Left lung (tissue), 10 donors: ENCODE results near the gene TSPEAR. TPM values are rescaled to one million over a fixed set of nuclear protein-coding genes. Genes with fewer than 3 reads are reported as not detected.

ENCODE experiments used
- ATAC-seq: fragments of 200-7000 bp; cut with Tn5 transposase; one replicate; pipeline ENCODE4 v1.9.1; 2020; ENCODE audit warnings: moderate library complexity
- DNase-seq, 4 donors: peaks; one replicate each; pipeline ENCODE4 v3.0.0-alpha.2; 2013 to 2020
- H3K27ac ChIP-seq, 2 donors: fragments of 200-600 bp; sonication (generic) in 1 of 2; one replicate each; pipeline versions ENCODE4 v1.5.0 to v1.8.0; 2020 to 2021
- H3K27me3 ChIP-seq, 2 donors: fragments of 200-600 bp; sonication (generic) in 1 of 2; one replicate each; pipeline versions ENCODE4 v1.5.0 to v1.8.0; 2020 to 2021
- H3K36me3 ChIP-seq, 2 donors: fragments of 200-600 bp; sonication (generic) in 1 of 2; one replicate each; pipeline versions ENCODE4 v1.5.0 to v1.8.0; 2020 to 2021
- H3K4me1 ChIP-seq, 2 donors: fragments of 200-600 bp; one replicate each; pipeline ENCODE4 v1.8.0; 2021
- H3K4me3 ChIP-seq, 2 donors: fragments of 200-600 bp; sonication (generic) in 1 of 2; one replicate each; pipeline versions ENCODE4 v1.5.0 to v1.8.0; 2020 to 2021; ENCODE audit warnings: mild to moderate bottlenecking in 1 of 2
- H3K9me3 ChIP-seq, 2 donors: fragments of 200-600 bp; sonication (generic) in 1 of 2; one replicate each; pipeline versions ENCODE4 v1.5.0 to v1.8.0; 2020 to 2021
- intact Hi-C, 2 donors: fragments of 100-400 bp; cut with DNase I; formaldehyde crosslinking; loops; one replicate each; pipeline versions ENCODE4 v1.11.2 to v1.14.2; 2022
- polyA plus RNA-seq, 6 donors: library from polyadenylated mRNA; unstranded; fragments of 120-200 nt; gene quantifications; one replicate each; pipeline ENCODE4 v1.2.1, GENCODE V29; 2013; ENCODE audit not compliant: insufficient read length in 6 of 6
- total RNA-seq, 2 donors: library from RNA; stranded (reverse); fragmentation: NEBNext Ultra II Directional; extraction: Animal tissue kit (Norgen Biotek cat#: 25700); gene quantifications; one replicate each; pipeline ENCODE4 v1.2.1, GENCODE V29; 2021
- TF ChIP-seq, protein P1 (sequence below), 2 donors: fragments of 200-600 bp; sonication (generic) in 1 of 2; IDR thresholded peaks; one replicate each; pipeline versions ENCODE4 v1.5.0 to v1.8.0; 2021; ENCODE audit warnings: antibody characterized with exemption in 2 of 2
- donor health status: DM: no; HTN: yes; CAD: no.
- donor health status: DM: no; HTN: no; CAD: no.

Gene TSPEAR
- total and polyA plus RNA-seq, 8 donors, result 0.10 to 4.7 (median 3.3) TPM

DNA sequence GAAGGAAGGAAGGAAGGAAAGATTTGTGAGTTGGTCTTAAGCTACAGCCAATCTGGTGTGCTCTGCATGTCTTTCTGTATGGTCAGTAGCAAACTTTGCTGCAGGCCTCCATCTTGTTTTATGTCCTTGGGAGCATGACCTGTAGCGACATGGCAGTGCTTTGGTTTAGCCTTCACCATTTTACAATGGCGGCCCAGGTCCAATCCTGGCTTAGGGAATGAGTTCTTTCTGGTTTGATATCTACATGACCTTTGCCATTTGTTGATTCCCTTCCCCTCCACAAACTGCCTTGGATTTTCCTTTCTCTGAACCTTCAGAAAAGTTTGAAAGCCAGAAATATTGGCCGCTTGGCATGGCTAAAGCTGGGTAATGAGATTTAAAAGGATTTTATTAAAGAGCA is 30.5 kb upstream of the TSPEAR start:
- Histone ChIP-seq H3K4me3 (no peak overlapping the region), H3K4me1 (no peaks in the 10 kb centered on the region), H3K27ac (no peak overlapping the region), H3K36me3 (no peaks in the 10 kb centered on the region), H3K9me3 (peaks cover 0 to 32% of the 10 kb centered on the region in 2 donors), H3K27me3 (no peaks in the 10 kb centered on the region)
- TF ChIP-seq, protein P1, sequence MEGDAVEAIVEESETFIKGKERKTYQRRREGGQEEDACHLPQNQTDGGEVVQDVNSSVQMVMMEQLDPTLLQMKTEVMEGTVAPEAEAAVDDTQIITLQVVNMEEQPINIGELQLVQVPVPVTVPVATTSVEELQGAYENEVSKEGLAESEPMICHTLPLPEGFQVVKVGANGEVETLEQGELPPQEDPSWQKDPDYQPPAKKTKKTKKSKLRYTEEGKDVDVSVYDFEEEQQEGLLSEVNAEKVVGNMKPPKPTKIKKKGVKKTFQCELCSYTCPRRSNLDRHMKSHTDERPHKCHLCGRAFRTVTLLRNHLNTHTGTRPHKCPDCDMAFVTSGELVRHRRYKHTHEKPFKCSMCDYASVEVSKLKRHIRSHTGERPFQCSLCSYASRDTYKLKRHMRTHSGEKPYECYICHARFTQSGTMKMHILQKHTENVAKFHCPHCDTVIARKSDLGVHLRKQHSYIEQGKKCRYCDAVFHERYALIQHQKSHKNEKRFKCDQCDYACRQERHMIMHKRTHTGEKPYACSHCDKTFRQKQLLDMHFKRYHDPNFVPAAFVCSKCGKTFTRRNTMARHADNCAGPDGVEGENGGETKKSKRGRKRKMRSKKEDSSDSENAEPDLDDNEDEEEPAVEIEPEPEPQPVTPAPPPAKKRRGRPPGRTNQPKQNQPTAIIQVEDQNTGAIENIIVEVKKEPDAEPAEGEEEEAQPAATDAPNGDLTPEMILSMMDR (IDR thresholded peaks at IDR 0.05), result no peak
- no peak for ATAC-seq
- intact Hi-C loops, result no loop called here
- DNase-seq, result no peak

DNA sequence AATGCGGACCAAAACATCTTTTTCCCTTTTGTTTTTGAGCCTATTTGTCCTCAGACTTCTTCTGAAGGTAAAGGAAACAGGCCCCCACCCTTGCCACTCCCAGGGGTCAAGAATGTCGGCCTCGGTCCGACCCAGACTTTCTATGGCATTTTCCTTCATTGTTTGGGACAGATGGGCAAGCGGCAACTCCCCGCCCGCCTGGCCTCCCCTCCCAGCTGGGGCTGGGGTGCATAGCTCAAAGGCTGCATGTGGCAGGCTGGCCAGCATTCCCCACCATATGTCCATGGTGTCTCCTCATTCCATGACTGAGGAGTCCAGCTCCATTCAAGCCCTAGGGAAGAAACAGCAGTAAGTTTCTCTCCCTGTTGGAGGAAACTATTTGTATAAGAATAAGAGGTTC is 29.4 kb upstream of the TSPEAR start:
- Histone ChIP-seq H3K36me3 (no peaks in the 10 kb centered on the region), H3K4me1 (no peaks in the 10 kb centered on the region), H3K9me3 (peaks cover 0 to 44% of the 10 kb centered on the region in 2 donors), H3K27ac (no peak overlapping the region), H3K27me3 (no peaks in the 10 kb centered on the region), H3K4me3 (no peak overlapping the region)
- ATAC-seq, result no peak
- TF ChIP-seq, protein P1 (IDR thresholded peaks at IDR 0.05), result no peak
- no peak for DNase-seq
- intact Hi-C loops, result no loop called here

DNA sequence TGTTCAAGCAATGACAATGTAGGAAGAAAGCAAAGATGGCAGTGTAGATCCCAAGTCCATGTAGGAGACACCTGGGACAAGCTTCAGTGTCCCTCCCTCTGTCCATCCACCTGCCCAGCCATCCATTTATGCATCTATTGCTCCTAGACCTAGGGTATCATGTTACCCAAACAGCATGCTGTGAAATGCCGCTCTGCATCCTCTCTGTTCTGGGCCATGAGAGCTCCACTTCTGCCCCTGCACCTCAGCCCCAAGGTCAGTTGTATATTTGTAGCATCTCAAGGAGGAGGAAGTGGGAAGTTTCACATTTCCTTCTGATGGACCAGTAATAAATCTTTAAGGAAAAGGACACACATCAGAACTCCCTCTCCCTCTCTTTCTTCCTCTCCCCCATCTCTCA is 27.9 kb upstream of the TSPEAR start:
- DNase-seq (no peak), ATAC-seq (no peak)
- intact Hi-C loops, result no loop called here
- H3K27me3 ChIP-seq, result no peaks in the 10 kb centered on the region
- TF ChIP-seq, protein P1 (IDR thresholded peaks at IDR 0.05), result no peak
- H3K27ac ChIP-seq, result no peak overlapping the region
- peaks cover 0 to 48% of the 10 kb centered on the region in 2 donors for H3K9me3 ChIP-seq
- H3K4me3 ChIP-seq, result no peak overlapping the region
- H3K4me1 ChIP-seq, result no peaks in the 10 kb centered on the region
- H3K36me3 ChIP-seq, result no peaks in the 10 kb centered on the region

DNA sequence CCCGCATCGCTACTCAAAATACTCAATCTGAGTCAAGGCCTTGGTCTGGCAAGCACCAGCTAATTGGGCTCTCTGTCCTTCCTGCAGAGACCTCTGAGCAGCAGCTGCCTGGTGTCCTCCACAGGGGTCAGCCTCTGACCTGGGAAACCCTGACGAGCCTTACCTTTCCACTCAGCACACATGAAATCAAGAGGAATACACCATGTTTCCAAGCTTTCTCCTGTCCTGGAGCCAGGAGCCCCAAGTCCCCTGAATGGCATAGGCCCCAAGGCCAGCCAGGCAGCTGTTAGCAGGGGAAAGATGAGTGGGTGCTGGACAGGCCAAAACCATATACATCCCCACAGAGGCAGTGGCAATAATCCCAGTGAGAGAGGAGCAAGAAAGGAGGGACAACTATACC is 27.2 kb upstream of the TSPEAR start:
- intact Hi-C loops, result no loop called here
- H3K4me3 ChIP-seq, result no peak overlapping the region
- DNase-seq (no peak), ATAC-seq (no peak)
- H3K4me1 ChIP-seq, result no peaks in the 10 kb centered on the region
- no peaks in the 10 kb centered on the region for H3K27me3 ChIP-seq
- H3K9me3 ChIP-seq, result peaks cover 0 to 47% of the 10 kb centered on the region in 2 donors
- H3K36me3 ChIP-seq, result no peaks in the 10 kb centered on the region
- no peak overlapping the region for H3K27ac ChIP-seq
- TF ChIP-seq, protein P1 (IDR thresholded peaks at IDR 0.05), result no peak

DNA sequence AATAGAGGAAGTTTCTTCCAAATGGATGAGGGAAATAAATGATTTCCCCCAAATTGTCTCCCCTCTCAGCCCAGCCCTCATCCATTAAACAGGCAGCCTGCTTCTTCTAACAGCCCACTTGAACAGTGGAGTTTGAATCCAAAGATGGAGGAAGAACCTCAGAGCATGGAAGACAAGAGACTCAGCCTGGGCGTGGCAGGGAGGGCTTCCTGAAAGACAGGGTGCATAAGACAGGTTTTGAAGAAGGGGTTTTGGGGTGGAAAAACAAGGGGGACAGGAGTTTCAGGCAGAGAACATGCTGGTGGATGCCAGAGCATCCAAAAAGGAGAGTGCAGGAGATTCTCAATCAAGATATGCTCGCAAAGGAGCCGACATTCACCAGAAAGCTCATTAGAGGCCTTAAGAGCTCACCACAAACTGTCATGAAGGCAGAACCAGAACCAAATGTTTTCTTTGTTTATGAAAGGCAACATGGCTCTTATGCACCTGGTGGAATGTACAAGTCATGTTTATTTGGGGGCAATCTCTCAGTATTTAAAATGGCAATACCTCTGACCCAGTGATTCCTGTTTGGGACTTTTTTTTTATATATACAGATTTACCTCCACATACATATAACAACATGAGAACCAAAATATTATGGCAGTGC is 26.5 kb upstream of the TSPEAR start:
- no peaks in the 10 kb centered on the region for H3K27me3 ChIP-seq
- intact Hi-C loops, result no loop called here
- no peak overlapping the region for H3K27ac ChIP-seq
- H3K4me1 ChIP-seq, result no peaks in the 10 kb centered on the region
- H3K9me3 ChIP-seq, result peaks cover 0 to 47% of the 10 kb centered on the region in 2 donors
- DNase-seq (no peak), ATAC-seq (no peak)
- TF ChIP-seq, protein P1 (IDR thresholded peaks at IDR 0.05), result no peak
- no peaks in the 10 kb centered on the region for H3K36me3 ChIP-seq
- H3K4me3 ChIP-seq, result no peak overlapping the region
